Measurements from ENCODE around the gene BICC1.

BICC1 gene

DNA sequence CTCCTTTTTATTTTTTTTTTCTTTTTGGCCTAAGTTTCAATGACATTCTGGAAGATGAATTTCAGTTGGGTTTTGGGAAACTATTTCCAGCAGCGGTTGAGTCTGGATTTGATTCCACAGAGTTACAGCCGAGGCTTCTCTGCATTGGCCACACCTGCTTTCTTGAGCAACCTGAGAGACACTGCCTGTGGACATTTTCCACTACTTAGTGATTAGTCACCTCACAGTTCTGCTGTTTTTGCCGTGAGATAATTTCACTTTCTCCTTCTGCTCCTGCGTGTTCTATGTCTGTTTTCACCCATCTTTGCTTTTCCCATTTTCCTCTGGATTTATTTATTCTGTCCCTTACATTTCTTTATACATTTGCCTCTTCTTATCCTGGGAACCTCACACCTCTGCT, 243.0 kb downstream of the BICC1 start:
- H3K4me1 ChIP-seq = no peaks in the 10 kb centered on the region
- H3K4me3 ChIP-seq (ENCODE audit: low read depth, low read length) = no peak overlapping the region
- no peak for DNase-seq
- H3K36me3 ChIP-seq = no peaks in the 10 kb centered on the region
- TF ChIP-seq, protein P1, sequence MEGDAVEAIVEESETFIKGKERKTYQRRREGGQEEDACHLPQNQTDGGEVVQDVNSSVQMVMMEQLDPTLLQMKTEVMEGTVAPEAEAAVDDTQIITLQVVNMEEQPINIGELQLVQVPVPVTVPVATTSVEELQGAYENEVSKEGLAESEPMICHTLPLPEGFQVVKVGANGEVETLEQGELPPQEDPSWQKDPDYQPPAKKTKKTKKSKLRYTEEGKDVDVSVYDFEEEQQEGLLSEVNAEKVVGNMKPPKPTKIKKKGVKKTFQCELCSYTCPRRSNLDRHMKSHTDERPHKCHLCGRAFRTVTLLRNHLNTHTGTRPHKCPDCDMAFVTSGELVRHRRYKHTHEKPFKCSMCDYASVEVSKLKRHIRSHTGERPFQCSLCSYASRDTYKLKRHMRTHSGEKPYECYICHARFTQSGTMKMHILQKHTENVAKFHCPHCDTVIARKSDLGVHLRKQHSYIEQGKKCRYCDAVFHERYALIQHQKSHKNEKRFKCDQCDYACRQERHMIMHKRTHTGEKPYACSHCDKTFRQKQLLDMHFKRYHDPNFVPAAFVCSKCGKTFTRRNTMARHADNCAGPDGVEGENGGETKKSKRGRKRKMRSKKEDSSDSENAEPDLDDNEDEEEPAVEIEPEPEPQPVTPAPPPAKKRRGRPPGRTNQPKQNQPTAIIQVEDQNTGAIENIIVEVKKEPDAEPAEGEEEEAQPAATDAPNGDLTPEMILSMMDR (IDR thresholded peaks at IDR 0.05; ENCODE audit: low read depth, low read length) = no peak
- H3K9me3 ChIP-seq = no peaks in the 10 kb centered on the region
- no peaks in the 10 kb centered on the region for H3K27me3 ChIP-seq

DNA sequence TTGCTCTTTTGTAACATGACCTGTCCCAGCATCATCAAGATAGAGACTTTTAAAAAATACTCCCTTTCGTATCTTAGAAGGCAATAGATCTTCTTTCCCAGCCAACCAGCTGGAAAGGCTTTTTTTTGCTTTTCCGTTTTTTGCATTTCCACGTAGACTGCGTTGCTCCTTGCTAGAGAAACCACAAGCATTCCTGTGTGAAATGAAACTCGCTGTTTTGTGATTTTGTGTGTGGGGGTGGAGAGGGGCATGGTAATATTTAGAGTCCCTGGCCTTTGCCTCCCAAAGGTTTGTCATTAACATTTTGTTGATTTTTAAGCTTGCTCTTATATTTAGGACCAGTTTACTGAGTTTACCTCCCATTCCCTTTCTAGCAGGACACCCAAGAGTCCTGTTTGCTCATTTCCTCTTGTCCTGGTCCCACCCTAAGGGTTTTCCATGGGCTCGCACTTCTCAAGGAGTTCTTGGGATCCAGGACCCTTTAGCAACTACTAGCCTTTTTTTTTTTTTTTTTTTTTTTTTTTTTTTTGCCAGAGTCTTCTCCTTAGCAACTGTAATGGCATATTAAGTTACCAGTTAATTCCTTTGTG, 243.6 kb downstream of the BICC1 start:
- H3K4me1 ChIP-seq = no peaks in the 10 kb centered on the region
- no peak overlapping the region for H3K4me3 ChIP-seq (ENCODE audit: low read depth, low read length)
- TF ChIP-seq, protein P1 (IDR thresholded peaks at IDR 0.05; ENCODE audit: low read depth, low read length) = no peak
- no peak for DNase-seq
- H3K36me3 ChIP-seq = no peaks in the 10 kb centered on the region
- no peaks in the 10 kb centered on the region for H3K9me3 ChIP-seq
- no peaks in the 10 kb centered on the region for H3K27me3 ChIP-seq

DNA sequence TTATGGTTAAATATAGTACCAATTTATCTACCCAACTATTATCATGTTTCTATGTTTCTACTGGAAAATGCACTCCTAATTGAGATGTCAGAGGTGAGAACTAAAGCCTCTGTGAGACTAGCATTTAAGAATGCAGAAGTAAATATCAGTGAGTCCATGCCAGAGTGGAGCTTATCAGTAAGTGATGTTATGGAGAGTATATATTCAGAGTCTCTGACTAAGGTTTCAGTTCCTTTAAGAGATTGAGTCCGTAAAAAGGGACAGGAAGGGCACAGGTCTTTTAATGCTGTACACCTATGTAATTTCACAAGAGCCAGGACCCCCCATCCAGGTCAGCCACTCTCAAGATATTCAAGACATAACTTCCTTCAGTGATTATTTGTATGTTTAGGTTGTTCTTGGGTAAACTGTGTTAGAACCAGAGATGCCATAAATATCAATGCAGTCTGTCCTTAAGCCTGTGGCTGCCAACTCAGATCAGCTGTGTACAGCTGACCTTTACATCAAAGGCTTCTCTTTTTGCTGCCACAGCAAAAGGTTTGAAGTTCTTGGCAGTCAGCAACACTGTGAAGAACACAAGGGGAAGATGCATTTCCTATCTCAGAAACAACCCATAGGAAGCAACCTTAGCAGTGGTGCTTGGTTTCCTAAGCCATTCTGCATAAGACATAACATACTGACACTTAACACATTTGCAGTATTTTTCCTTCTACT, 244.8 kb downstream of the BICC1 start:
- TF ChIP-seq, protein P1 (IDR thresholded peaks at IDR 0.05; ENCODE audit: low read depth, low read length) = no peak

DNA sequence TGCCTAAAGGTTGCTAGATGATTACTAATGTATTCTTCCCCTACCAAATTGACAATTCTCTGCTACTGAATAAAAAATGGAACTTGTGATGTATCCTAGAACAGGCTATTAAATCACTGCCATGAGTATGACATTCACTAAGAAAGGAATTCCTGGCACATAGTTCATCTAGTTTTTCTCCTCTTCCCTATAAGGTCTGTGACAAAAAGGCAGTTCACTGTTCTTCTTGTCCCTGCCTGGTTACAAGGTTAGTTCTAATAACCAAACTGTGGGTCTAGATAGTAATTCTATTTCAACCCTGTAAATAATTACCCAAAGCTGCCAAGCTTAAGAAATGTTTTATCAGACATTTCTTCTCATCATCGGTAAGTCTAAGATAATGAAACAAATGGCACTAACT, 245.6 kb downstream of the BICC1 start:
- H3K4me3 ChIP-seq (ENCODE audit: low read depth, low read length) = no peak overlapping the region
- TF ChIP-seq, protein P1 (IDR thresholded peaks at IDR 0.05; ENCODE audit: low read depth, low read length) = no peak

More for the DNA sequence above, 244.8 kb downstream of the BICC1 start:
- H3K4me1 ChIP-seq = no peaks in the 10 kb centered on the region
- H3K27me3 ChIP-seq = no peaks in the 10 kb centered on the region
- no peak overlapping the region for H3K4me3 ChIP-seq (ENCODE audit: low read depth, low read length)
- no peaks in the 10 kb centered on the region for H3K36me3 ChIP-seq
- H3K9me3 ChIP-seq = no peaks in the 10 kb centered on the region
- DNase-seq = no peak

DNA sequence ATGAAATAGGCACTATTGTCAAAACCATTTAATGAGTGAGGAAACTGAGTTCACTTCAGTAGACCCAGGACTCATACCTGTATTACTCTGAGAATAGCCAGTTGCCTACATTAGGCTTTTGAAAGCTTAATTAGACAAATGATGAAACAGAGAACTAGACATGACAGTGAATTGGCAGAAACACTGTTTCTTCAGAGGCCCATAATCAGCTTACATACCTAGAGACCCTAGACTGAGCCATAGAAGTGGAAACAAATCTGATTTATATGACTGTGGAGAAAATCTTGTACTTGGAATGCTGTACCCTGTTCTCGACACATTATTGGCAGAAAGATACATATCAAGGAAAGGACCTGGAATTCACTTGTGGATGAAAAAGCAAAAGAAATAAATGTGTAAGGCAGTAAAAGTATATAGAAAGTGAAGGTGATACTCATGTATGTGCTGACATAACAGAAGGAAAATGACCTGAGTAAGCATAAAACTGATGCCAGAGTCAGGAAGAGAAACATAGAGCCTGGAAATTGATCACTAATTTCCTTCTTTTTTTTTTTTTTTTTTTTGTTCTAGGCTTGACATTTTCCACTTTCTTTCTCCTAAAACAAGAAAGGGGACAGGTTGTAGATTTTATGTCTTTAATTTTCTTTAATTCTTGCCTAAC, 251.5 kb downstream of the BICC1 start:
- Histone ChIP-seq H3K27me3 (no peaks in the 10 kb centered on the region), H3K4me1 (no peaks in the 10 kb centered on the region), H3K4me3 (ENCODE audit: low read depth, low read length) (no peak overlapping the region), H3K36me3 (no peaks in the 10 kb centered on the region), H3K9me3 (no peaks in the 10 kb centered on the region; the same call in 1 of the 2 replicates)
- DNase-seq = no peak
- TF ChIP-seq, protein P1 (IDR thresholded peaks at IDR 0.05; ENCODE audit: low read depth, low read length) = no peak

More for the DNA sequence above, 245.6 kb downstream of the BICC1 start:
- Histone ChIP-seq H3K27me3 (no peaks in the 10 kb centered on the region), H3K36me3 (no peaks in the 10 kb centered on the region), H3K9me3 (no peaks in the 10 kb centered on the region), H3K4me1 (no peaks in the 10 kb centered on the region)
- no peak for DNase-seq

DNA sequence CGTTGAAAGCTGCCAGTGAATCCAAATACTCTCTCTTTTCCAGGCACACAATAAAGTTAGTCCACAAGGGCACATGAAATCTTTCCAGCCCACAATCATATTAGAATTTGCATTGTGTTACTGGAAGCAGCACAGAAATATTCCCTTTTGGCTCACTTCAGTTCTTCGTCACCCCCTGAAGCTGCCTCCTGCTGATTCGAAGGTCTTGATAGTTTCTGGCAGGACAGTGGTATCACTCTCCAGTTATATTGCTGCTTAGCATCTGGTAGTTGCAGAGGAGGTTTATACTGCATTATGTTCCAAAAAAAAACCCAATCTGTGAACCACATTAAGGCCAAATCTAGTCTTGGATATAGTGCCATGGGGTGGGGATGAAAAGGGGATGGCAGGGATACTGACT, 253.2 kb downstream of the BICC1 start:
- DNase-seq = no peak
- H3K27me3 ChIP-seq = no peaks in the 10 kb centered on the region
- H3K9me3 ChIP-seq = no peaks in the 10 kb centered on the region; the same call in 1 of the 2 replicates
- H3K4me3 ChIP-seq (ENCODE audit: low read depth, low read length) = no peak overlapping the region
- no peaks in the 10 kb centered on the region for H3K4me1 ChIP-seq
- no peaks in the 10 kb centered on the region for H3K36me3 ChIP-seq
- TF ChIP-seq, protein P1 (IDR thresholded peaks at IDR 0.05; ENCODE audit: low read depth, low read length) = no peak
